Activated naive CD8-positive, alpha-beta T cell treated with anti-CD3 and anti-CD28 coated beads, Interleukin-2, amount 10 ng/mL, durations not matched to agents 7 days and 5 days (primary cell): ENCODE measurements around the gene MSANTD7. TPM values are rescaled to one million over a fixed set of nuclear protein-coding genes. Genes with fewer than 3 reads are reported as not detected.
"Not testable (repeated sequence)": the region's sequence is repeated elsewhere in the genome, so short reads cannot be mapped to it uniquely, and the experiment has no call there.

Experiments
- ATAC-seq: fragments of 150-1000 bp; cut with Tn5 transposase; one replicate; pipeline ENCODE4 v1.10.0; 2021; ENCODE audit warnings: low read depth, moderate library complexity
- POLR2A ChIA-PET: fragments of 350-600 bp; sonication (Branson Sonifier 250); formaldehyde crosslinking; loops from one replicate; lab custom pipeline; 2021; ENCODE audit warnings: antibody characterized with exemption; lab: Charles Lee
- DNase-seq: peaks from one replicate; pipeline ENCODE4 v3.0.0; 2021
- H3K27ac Mint-ChIP-seq: one replicate; pipeline ENCODE4 v1.8.0; 2022; ENCODE audit warnings: mild to moderate bottlenecking, mixed read lengths
- H3K27me3 Mint-ChIP-seq: one replicate; pipeline ENCODE4 v1.8.0; 2022; ENCODE audit warnings: mild to moderate bottlenecking, moderate library complexity, mixed read lengths
- H3K36me3 Mint-ChIP-seq: one replicate; pipeline ENCODE4 v1.8.0; 2021; ENCODE audit warnings: mild to moderate bottlenecking, mixed read lengths
- H3K4me1 Mint-ChIP-seq: one replicate; pipeline ENCODE4 v1.8.0; 2021; ENCODE audit warnings: mixed read lengths
- H3K4me3 Mint-ChIP-seq: one replicate; pipeline ENCODE4 v1.8.0; 2022; ENCODE audit warnings: mild to moderate bottlenecking, moderate library complexity, mixed read lengths
- H3K9me3 Mint-ChIP-seq: one replicate; pipeline ENCODE4 v1.8.0; 2021; ENCODE audit warnings: mixed read lengths
- total RNA-seq, 2 experiments: library from RNA; stranded (reverse); gene quantifications; one replicate each; pipeline ENCODE4 v1.2.3, GENCODE V29; 2021

MSANTD7 gene
- 10 to 100 TPM; 17.0 to 19.4 TPM for total RNA-seq

GRCh38 chr10:14837757-14838581 lies at the start of gene MSANTD7, which contains the start of the genes CDNF and HSPA14:
Gene MSANTD7 (plus strand): TSS chr10:14838306. CDS start chr10:14842285, 3,979 bp downstream.
Gene CDNF (minus strand): TSS chr10:14838037. CDS start chr10:14837946, 91 bp downstream.
Gene HSPA14 (plus strand): TSS chr10:14838306. CDS start chr10:14838403, 97 bp downstream.
- Mint-ChIP-seq H3K27ac (peak within 1 kb of the TSS; percentile 95), H3K4me1 (peaks cover 21% of the 10 kb centered on the region), H3K27me3 (no peaks in the 10 kb centered on the region), H3K4me3 (peak within 1 kb of the TSS; percentile 91), H3K9me3 (no peaks in the 10 kb centered on the region), H3K36me3 (peaks cover 9% of the 10 kb centered on the region)
- POLR2A ChIA-PET: interaction anchor here (0.7 to 2.7 kb wide), 23 partner anchors 19 to 1051 kb away, joined by 3 to 38 read pairs (median 5); partner anchors contain the start of genes DCLRE1C, MEIG1, NMT2 and SUV39H2
- DNase-seq (peak; percentile 99), ATAC-seq (peak; percentile 95)

GRCh38 chr10:14798636-14799035 lies 39.5 kb upstream of the MSANTD7 start:
- Mint-ChIP-seq H3K27me3 (peaks cover 10% of the 10 kb centered on the region), H3K4me3 (no peak overlapping the region), H3K27ac (no peak overlapping the region), H3K36me3 (no peaks in the 10 kb centered on the region), H3K4me1 (peaks cover 2% of the 10 kb centered on the region), H3K9me3 (peaks cover 1% of the 10 kb centered on the region)
- no peak for DNase-seq
- ATAC-seq: no peak
- POLR2A ChIA-PET: no interaction called here

- no peak for ATAC-seq
- DNase-seq: no peak
- no peak overlapping the region for H3K4me3 Mint-ChIP-seq
Measured at GRCh38 chr10:14800397-14800796, 37.7 kb upstream of the MSANTD7 start.

GRCh38 chr10:14801723-14802122 lies 36.4 kb upstream of the MSANTD7 start:
- peaks cover 15% of the 10 kb centered on the region for H3K27me3 Mint-ChIP-seq
- H3K4me3 Mint-ChIP-seq: no peak overlapping the region
- no peaks in the 10 kb centered on the region for H3K36me3 Mint-ChIP-seq
- POLR2A ChIA-PET: no interaction called here
- no peaks in the 10 kb centered on the region for H3K9me3 Mint-ChIP-seq
- H3K4me1 Mint-ChIP-seq: peaks cover 2% of the 10 kb centered on the region
- DNase-seq (no peak), ATAC-seq (no peak)
- H3K27ac Mint-ChIP-seq: no peak overlapping the region

More at GRCh38 chr10:14800397-14800796, 37.7 kb upstream of the MSANTD7 start:
- H3K4me1 Mint-ChIP-seq: peaks cover 2% of the 10 kb centered on the region
- no peaks in the 10 kb centered on the region for H3K9me3 Mint-ChIP-seq
- POLR2A ChIA-PET: interaction anchor here (0.6 kb wide), 1 partner anchor 347 kb away, joined by 3 read pairs; no protein-coding TSS in a partner anchor
- no peaks in the 10 kb centered on the region for H3K36me3 Mint-ChIP-seq
- H3K27ac Mint-ChIP-seq: no peak overlapping the region
- H3K27me3 Mint-ChIP-seq: peaks cover 15% of the 10 kb centered on the region

DNA sequence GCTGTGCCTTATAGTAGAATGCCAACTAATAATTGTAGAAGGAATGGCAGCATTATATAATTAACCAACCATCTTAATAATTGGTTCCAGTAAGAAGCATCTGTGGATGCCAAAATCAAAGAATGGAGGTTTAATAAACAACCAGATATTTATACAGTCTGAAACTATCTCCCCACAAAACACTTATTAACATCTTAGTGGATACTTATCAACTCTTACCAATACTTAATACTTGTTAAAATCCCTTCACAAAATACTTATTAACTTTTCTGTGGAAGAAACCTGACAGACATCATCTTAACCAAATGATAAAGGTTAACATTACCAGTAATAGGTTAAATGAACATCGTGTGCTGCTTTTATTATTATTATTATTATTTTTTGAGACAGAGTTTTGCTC lies 34.3 kb upstream of the MSANTD7 start:
- Mint-ChIP-seq H3K4me1 (no peaks in the 10 kb centered on the region), H3K4me3 (no peak overlapping the region), H3K27ac (no peak overlapping the region), H3K36me3 (no peaks in the 10 kb centered on the region), H3K27me3 (peaks cover 13% of the 10 kb centered on the region), H3K9me3 (no peaks in the 10 kb centered on the region)
- no peak for DNase-seq
- POLR2A ChIA-PET: no interaction called here
- ATAC-seq: no peak

DNA sequence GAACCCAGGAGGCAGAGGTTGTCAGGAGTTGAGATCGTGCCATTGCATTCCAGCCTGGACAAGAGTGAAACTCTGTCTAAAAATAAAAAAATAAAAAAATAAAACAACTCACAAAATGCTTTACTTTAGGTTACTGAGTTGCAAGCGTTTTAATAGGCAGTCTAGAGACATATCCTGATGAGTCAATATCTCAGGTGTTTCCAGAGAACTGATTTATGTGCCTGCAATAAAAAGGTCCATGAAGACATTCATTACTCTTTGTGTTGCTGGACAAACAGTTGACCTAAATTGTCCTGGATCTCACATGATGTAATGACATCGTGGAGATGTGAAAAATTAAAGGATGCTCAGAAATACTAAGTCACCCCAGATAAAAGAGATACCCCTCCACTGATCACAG lies 31.8 kb upstream of the MSANTD7 start:
- no peaks in the 10 kb centered on the region for H3K36me3 Mint-ChIP-seq
- no peaks in the 10 kb centered on the region for H3K9me3 Mint-ChIP-seq
- ATAC-seq (no peak), DNase-seq (no peak)
- H3K4me3 Mint-ChIP-seq: no peak overlapping the region
- POLR2A ChIA-PET: no interaction called here
- peaks cover 2% of the 10 kb centered on the region for H3K4me1 Mint-ChIP-seq
- H3K27ac Mint-ChIP-seq: no peak overlapping the region
- peaks cover 11% of the 10 kb centered on the region for H3K27me3 Mint-ChIP-seq

- H3K36me3 Mint-ChIP-seq: no peaks in the 10 kb centered on the region
- no peak for ATAC-seq
- H3K27me3 Mint-ChIP-seq: peaks cover 5% of the 10 kb centered on the region
- no peak overlapping the region for H3K27ac Mint-ChIP-seq
- H3K4me3 Mint-ChIP-seq: no peak overlapping the region
- no peak for DNase-seq
- H3K4me1 Mint-ChIP-seq: peaks cover 11% of the 10 kb centered on the region
- POLR2A ChIA-PET: interaction anchor here (1.0 kb wide), 1 partner anchor 142 kb away, joined by 3 read pairs; no protein-coding TSS in a partner anchor
- peaks cover 1% of the 10 kb centered on the region for H3K9me3 Mint-ChIP-seq
Measured at GRCh38 chr10:14810969-14811953, 26.8 kb upstream of the MSANTD7 start.

- no peak for ATAC-seq
- Mint-ChIP-seq H3K4me3 (peak overlapping the region; percentile 64), H3K27me3 (peaks cover 5% of the 10 kb centered on the region), H3K27ac (peak overlapping the region; percentile 57), H3K36me3 (no peaks in the 10 kb centered on the region), H3K4me1 (peaks cover 11% of the 10 kb centered on the region), H3K9me3 (peaks cover 1% of the 10 kb centered on the region)
- POLR2A ChIA-PET: no interaction called here
- DNase-seq: no peak
Measured at GRCh38 chr10:14812271-14812670, 25.8 kb upstream of the MSANTD7 start.

- Mint-ChIP-seq H3K4me3 (no peak overlapping the region), H3K4me1 (peaks cover 9% of the 10 kb centered on the region), H3K27me3 (peaks cover 4% of the 10 kb centered on the region), H3K27ac (no peak overlapping the region), H3K9me3 (peaks cover 1% of the 10 kb centered on the region), H3K36me3 (no peaks in the 10 kb centered on the region)
- ATAC-seq (no peak), DNase-seq (no peak)
- POLR2A ChIA-PET: no interaction called here
Measured at GRCh38 chr10:14815681-14816080, 22.4 kb upstream of the MSANTD7 start.

- H3K36me3 Mint-ChIP-seq, ATAC-seq, H3K9me3 Mint-ChIP-seq, DNase-seq, H3K27me3 Mint-ChIP-seq, POLR2A ChIA-PET, H3K4me3 Mint-ChIP-seq, H3K27ac Mint-ChIP-seq: not testable (repeated sequence)
- peaks cover 12% of the 10 kb centered on the region for H3K4me1 Mint-ChIP-seq
Measured at GRCh38 chr10:14816717-14817116, 21.4 kb upstream of the MSANTD7 start.

GRCh38 chr10:14820010-14820774 lies 17.9 kb upstream of the MSANTD7 start:
- H3K27me3 Mint-ChIP-seq: no peaks in the 10 kb centered on the region
- H3K36me3 Mint-ChIP-seq: no peaks in the 10 kb centered on the region
- no peak overlapping the region for H3K27ac Mint-ChIP-seq
- POLR2A ChIA-PET: interaction anchor here (0.9 kb wide), 1 partner anchor 17 kb away, joined by 3 read pairs; no protein-coding TSS in a partner anchor
- no peak for ATAC-seq
- H3K4me3 Mint-ChIP-seq: no peak overlapping the region
- no peak for DNase-seq
- H3K4me1 Mint-ChIP-seq: peaks cover 3% of the 10 kb centered on the region
- no peaks in the 10 kb centered on the region for H3K9me3 Mint-ChIP-seq

DNA sequence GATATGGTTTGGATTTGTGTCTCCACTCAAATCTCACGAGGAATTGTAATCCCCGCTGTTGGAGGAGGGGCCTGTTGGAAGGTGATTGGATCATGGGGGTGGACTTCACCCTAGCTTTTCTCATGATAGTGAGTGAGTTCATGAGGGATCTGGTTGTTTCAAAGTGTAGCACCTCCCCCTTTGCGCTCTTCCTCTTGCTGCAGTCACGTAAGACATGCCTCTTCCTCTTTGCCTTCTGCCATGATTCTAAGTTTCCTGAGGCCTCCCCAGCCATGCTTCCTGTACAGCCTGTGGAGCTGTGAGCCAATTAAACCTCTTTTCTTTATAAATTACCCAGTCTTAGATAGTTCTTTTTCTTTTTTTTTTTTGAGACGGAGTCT lies 17.3 kb upstream of the MSANTD7 start:
- POLR2A ChIA-PET: no interaction called here
- Mint-ChIP-seq H3K36me3 (no peaks in the 10 kb centered on the region), H3K27ac (no peak overlapping the region), H3K9me3 (no peaks in the 10 kb centered on the region), H3K27me3 (no peaks in the 10 kb centered on the region), H3K4me1 (peaks cover 3% of the 10 kb centered on the region), H3K4me3 (no peak overlapping the region)
- ATAC-seq: no peak
- DNase-seq: no peak
